Measurements from ENCODE around the gene CLEC1A. TPM values are rescaled to one million over a fixed set of nuclear protein-coding genes. Genes with fewer than 3 reads are reported as not detected.

Gene CLEC1A
- total RNA-seq, 1 donor from 2014 or later: 15.0 TPM

DNA sequence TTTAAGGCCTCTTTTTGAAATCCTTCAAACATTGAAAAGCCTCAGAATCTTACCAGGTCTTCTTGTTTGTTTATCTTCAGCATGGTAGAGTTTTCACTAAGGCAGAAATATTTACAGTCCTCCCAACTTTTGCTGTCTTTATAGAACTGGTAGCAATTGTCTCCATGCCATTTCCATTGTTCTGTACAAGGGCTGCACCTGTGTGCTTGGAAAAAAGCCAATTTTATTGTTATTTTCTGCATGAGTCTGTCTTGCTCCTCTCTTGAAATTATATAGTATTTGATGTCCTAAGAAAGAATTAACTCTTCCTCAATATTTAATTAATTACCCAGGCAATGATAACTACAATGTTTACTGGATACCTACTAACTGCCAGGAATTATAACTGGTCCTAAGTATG, 23.3 kb downstream of the CLEC1A start:
- no peak overlapping the region for H3K27ac ChIP-seq
- intact Hi-C loops (cut with DNase I): no loop called here
- TF ChIP-seq CTCF (IDR thresholded peaks at IDR 0.05): no peak
- DNase-seq: no peak
- H3K4me1 ChIP-seq: no peaks in the 10 kb centered on the region
- no peaks in the 10 kb centered on the region for H3K36me3 ChIP-seq
- no peaks in the 10 kb centered on the region for H3K9me3 ChIP-seq
- no peaks in the 10 kb centered on the region for H3K27me3 ChIP-seq
- no peak overlapping the region for H3K4me3 ChIP-seq
- ATAC-seq: no peak

DNA sequence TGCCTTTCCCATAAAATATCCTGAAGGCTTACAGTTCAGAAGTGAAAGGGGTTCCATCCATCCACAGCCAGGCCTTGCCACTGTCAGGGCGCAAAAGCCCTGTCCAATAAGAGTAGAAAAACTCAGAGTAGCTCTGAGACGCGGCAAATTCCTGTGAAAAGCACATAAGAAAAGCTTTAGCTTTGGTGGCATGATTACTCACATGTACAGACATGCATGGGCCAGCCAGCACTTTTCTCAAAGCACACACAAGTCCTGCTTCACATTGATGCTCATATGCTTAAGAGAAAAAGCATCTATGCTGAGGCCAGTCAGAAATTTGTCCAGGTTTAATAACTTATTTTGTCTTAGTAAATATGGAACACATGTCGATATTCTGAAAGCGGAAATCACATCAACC, 25.5 kb downstream of the CLEC1A start:
- Histone ChIP-seq H3K9me3 (no peaks in the 10 kb centered on the region), H3K4me3 (no peak overlapping the region), H3K27me3 (no peaks in the 10 kb centered on the region), H3K27ac (no peak overlapping the region), H3K4me1 (peaks cover 7% of the 10 kb centered on the region), H3K36me3 (no peaks in the 10 kb centered on the region)
- no peak for ATAC-seq
- DNase-seq: no peak
- no peak for TF ChIP-seq CTCF (IDR thresholded peaks at IDR 0.05)
- intact Hi-C loops (cut with DNase I): no loop called here

- H3K27me3 ChIP-seq: no peaks in the 10 kb centered on the region
- H3K4me3 ChIP-seq: no peak overlapping the region
- peaks cover 14% of the 10 kb centered on the region for H3K4me1 ChIP-seq
- no peaks in the 10 kb centered on the region for H3K9me3 ChIP-seq
- intact Hi-C loops (cut with DNase I): no loop called here
- DNase-seq: no peak
- H3K36me3 ChIP-seq: no peaks in the 10 kb centered on the region
- ATAC-seq: no peak
- no peak for TF ChIP-seq CTCF (IDR thresholded peaks at IDR 0.05)
- no peak overlapping the region for H3K27ac ChIP-seq
Observed at GRCh38 chr12:10072131-10072530, 26.7 kb downstream of the CLEC1A start.

- H3K4me3 ChIP-seq: no peak overlapping the region
- H3K4me1 ChIP-seq: peaks cover 14% of the 10 kb centered on the region
- no peaks in the 10 kb centered on the region for H3K27me3 ChIP-seq
- no peaks in the 10 kb centered on the region for H3K36me3 ChIP-seq
- TF ChIP-seq CTCF (IDR thresholded peaks at IDR 0.05): no peak
- no peak overlapping the region for H3K27ac ChIP-seq
- DNase-seq (no peak), ATAC-seq (no peak)
- intact Hi-C loops (cut with DNase I): no loop called here
- no peaks in the 10 kb centered on the region for H3K9me3 ChIP-seq
Observed at GRCh38 chr12:10070380-10070779, 28.4 kb downstream of the CLEC1A start.

GRCh38 chr12:10069976-10070375, 28.8 kb downstream of the CLEC1A start:
- Histone ChIP-seq H3K9me3 (no peaks in the 10 kb centered on the region), H3K27ac (peak overlapping the region; percentile 83), H3K27me3 (no peaks in the 10 kb centered on the region), H3K36me3 (no peaks in the 10 kb centered on the region), H3K4me3 (no peak overlapping the region), H3K4me1 (peaks cover 14% of the 10 kb centered on the region)
- TF ChIP-seq CTCF (IDR thresholded peaks at IDR 0.05): no peak
- ATAC-seq: no peak
- DNase-seq: no peak
- intact Hi-C loops (cut with DNase I): no loop called here

DNA sequence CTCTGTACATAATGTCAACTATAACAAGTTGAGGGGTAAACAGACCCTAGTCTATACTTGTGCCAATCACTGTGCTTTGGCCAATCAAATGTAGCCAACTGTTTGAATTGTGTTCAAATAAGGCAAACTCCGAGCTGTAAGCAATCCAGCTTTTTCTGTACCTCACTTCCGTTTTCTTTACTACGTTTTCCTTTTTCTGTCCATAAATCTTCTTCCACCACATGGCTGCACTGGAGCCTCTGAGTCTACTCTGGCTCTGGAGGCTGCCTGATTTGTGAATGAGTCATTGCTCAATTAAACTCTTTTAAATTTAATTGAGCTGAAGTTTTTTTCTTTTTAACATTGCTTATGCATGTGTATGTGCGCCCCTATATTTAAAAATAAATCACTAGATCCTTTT, 29.7 kb downstream of the CLEC1A start:
- TF ChIP-seq CTCF (IDR thresholded peaks at IDR 0.05): no peak
- H3K27ac ChIP-seq: peak overlapping the region; percentile 83
- peak; percentile 57 for ATAC-seq

More for the DNA sequence above, 29.7 kb downstream of the CLEC1A start:
- Histone ChIP-seq H3K9me3 (no peaks in the 10 kb centered on the region), H3K27me3 (no peaks in the 10 kb centered on the region), H3K36me3 (no peaks in the 10 kb centered on the region), H3K4me3 (no peak overlapping the region), H3K4me1 (peaks cover 14% of the 10 kb centered on the region)
- intact Hi-C loops (cut with DNase I): no loop called here
- DNase-seq: no peak

Measured in upper lobe of right lung (tissue), 1 donor.